Loucy (cell line): Measurements from ENCODE around the gene OR10AD1.

Experiments
- EZH2phosphoT487 ChIP-seq: fragments of 200-600 bp; IDR thresholded peaks from 2 replicates; pipeline ENCODE4 v1.6.1; 2018; ENCODE audit warnings: antibody characterized with exemption, mild to moderate bottlenecking, moderate library complexity, borderline replicate concordance
- TF ChIP-seq, protein P1 (sequence below): fragments of 200-600 bp; sonication (generic); conservative IDR thresholded peaks from 2 replicates; pipeline ENCODE4 v1.5.1; 2014; ENCODE audit warnings: mild to moderate bottlenecking, antibody characterized with exemption, low read length

DNA sequence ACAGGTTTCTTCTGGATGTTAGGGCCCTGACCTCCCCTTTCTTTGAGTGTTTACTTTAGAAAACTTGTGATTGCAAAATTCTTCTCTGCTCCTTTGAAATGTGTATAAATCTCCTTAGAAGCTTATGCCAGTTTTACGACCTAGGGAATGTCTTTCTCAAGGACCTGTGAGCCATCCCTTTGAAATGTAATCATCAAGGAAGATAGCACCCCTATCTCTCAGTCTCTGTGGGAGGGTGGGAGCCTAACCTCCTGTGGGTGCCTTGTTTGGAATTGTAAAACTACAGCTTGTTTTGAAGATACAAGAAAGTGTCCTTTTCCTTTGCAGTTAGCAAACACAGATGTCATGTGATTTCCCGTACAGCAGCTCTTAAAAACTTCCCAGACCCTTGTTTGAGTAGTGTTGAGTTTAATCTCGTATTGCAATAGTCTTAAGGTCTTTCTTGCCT lies 3.3 kb downstream of the OR10AD1 start:
- TF ChIP-seq, protein P1, sequence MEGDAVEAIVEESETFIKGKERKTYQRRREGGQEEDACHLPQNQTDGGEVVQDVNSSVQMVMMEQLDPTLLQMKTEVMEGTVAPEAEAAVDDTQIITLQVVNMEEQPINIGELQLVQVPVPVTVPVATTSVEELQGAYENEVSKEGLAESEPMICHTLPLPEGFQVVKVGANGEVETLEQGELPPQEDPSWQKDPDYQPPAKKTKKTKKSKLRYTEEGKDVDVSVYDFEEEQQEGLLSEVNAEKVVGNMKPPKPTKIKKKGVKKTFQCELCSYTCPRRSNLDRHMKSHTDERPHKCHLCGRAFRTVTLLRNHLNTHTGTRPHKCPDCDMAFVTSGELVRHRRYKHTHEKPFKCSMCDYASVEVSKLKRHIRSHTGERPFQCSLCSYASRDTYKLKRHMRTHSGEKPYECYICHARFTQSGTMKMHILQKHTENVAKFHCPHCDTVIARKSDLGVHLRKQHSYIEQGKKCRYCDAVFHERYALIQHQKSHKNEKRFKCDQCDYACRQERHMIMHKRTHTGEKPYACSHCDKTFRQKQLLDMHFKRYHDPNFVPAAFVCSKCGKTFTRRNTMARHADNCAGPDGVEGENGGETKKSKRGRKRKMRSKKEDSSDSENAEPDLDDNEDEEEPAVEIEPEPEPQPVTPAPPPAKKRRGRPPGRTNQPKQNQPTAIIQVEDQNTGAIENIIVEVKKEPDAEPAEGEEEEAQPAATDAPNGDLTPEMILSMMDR: no peak
- TF ChIP-seq EZH2phosphoT487: no peak
